GM12865 (cell line): Measurements from ENCODE around the gene MTREX.
A peak's percentile ranks its signal among the peaks of the same experiment; 100 is the strongest.

Source experiments
- DNase-seq: peaks from one replicate; pipeline ENCODE4 v3.0.0; 2010; ENCODE audit warnings: low read depth
- H3K4me3 ChIP-seq: 2 replicates; pipeline ENCODE4 v1.5.1; 2011; ENCODE audit warnings: mild to moderate bottlenecking, low read depth, low read length, control low read depth
- TF ChIP-seq, protein P1 (sequence below): IDR thresholded peaks from 2 replicates; pipeline ENCODE4 v1.5.1; 2011; ENCODE audit warnings: low read length, control low read depth, low read depth, inconsistent platforms; ENCODE audit not compliant: insufficient read depth; ENCODE audit errors: missing control alignments

The MTREX gene

DNA sequence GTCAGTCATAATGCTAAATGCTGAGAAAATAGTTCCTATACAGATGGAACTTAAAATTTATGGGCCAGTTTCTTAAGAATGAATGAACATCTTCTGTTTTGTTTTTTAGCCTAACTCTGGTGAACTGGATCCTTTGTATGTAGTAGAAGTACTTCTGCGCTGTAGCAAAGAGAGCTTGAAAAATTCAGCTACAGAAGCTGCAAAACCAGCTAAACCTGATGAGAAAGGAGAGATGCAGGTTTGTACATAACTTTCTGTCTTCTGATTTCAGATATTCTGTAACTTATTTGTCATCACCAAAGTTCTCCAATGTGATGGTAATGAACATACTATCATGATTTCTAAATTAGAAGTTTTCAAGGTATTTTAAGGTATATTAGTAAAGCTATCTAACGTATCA lies 80.1 kb downstream of the MTREX start:
- TF ChIP-seq, protein P1, sequence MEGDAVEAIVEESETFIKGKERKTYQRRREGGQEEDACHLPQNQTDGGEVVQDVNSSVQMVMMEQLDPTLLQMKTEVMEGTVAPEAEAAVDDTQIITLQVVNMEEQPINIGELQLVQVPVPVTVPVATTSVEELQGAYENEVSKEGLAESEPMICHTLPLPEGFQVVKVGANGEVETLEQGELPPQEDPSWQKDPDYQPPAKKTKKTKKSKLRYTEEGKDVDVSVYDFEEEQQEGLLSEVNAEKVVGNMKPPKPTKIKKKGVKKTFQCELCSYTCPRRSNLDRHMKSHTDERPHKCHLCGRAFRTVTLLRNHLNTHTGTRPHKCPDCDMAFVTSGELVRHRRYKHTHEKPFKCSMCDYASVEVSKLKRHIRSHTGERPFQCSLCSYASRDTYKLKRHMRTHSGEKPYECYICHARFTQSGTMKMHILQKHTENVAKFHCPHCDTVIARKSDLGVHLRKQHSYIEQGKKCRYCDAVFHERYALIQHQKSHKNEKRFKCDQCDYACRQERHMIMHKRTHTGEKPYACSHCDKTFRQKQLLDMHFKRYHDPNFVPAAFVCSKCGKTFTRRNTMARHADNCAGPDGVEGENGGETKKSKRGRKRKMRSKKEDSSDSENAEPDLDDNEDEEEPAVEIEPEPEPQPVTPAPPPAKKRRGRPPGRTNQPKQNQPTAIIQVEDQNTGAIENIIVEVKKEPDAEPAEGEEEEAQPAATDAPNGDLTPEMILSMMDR, result no peak
- no peak for DNase-seq
- no peak overlapping the region for H3K4me3 ChIP-seq

- DNase-seq, result no peak
- TF ChIP-seq, protein P1, result no peak
- H3K4me3 ChIP-seq, result no peak overlapping the region
Observed at GRCh38 chr5:55391707-55392106, 83.9 kb downstream of the MTREX start.

GRCh38 chr5:55392669-55393068 lies 84.9 kb downstream of the MTREX start:
- no peak for DNase-seq
- TF ChIP-seq, protein P1, result no peak
- H3K4me3 ChIP-seq, result no peak overlapping the region

DNA sequence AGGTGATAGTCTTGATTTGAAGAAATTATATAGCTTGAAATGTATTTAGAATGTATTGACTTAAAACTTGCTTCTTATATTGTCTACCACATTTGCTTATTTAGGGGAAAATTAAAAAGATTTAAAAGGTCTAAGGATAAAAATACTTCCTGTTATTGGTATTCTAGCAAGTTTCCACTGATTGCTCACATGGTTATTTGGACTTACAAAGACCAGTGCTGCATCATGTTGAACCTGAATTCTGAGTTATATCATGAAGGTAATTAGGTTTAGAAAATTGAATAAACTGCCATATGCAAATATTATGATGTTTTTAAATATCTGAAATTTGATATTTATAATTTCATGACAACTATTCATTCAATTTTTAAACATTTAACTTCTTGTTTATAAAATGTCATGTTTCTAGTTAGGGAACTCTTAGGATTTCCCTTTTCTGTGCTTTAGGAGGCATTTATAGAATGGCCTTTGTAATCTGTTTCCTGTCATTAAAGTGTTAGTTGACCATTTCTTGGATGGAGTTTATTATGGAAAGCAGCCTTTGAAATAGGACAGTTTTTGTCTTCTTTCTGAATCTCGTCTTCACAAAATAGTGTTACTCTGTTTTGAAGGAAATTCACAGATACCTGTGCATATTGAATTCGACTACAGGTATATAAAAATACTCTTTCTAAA lies 85.8 kb downstream of the MTREX start:
- DNase-seq, result no peak
- H3K4me3 ChIP-seq, result no peak overlapping the region
- TF ChIP-seq, protein P1, result no peak

GRCh38 chr5:55402199-55402598 lies 94.4 kb downstream of the MTREX start:
- DNase-seq, result peak; percentile 6
- H3K4me3 ChIP-seq, result no peak overlapping the region
- TF ChIP-seq, protein P1, result peak; percentile 18

DNA sequence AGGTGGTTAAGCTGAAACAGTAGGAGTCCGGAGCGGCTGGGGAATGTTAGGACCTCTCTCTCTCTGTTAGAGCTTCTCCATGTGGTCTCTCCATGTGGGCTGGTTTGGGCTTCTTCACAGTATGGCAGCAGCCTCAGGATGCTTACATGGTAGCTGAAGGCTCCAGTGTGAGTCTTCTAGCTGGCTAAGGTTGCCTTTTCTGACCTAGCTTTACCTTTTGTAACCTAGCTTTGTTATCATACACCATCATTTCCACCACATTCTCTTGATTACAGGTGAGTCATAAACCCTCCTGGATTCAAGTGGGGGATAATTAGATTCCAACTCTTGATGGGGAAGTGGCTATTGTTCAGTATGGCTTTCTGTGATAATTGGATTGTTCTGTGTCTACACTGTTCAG lies 98.5 kb downstream of the MTREX start:
- TF ChIP-seq, protein P1, result no peak
- no peak for DNase-seq
- no peak overlapping the region for H3K4me3 ChIP-seq
